IMR-90 (cell line): Measurements from ENCODE around the gene NKX2-3. TPM values are rescaled to one million over a fixed set of nuclear protein-coding genes. Genes with fewer than 3 reads are reported as not detected.

Experiments
- ATAC-seq: fragments of 200-7000 bp; cut with Tn5 transposase; 2 replicates; pipeline ENCODE4 v1.9.1; 2020; ENCODE audit warnings: low read depth, mild to moderate bottlenecking, moderate library complexity
- BruUV-seq: library from RNA; stranded (reverse); fragments of 400-500 nt; replicated peaks from 2 replicates; lab custom pipeline; 2021; lab: Mats Ljungman, UMichigan
- CTCF ChIA-PET: fragments of 300-600 bp; formaldehyde crosslinking; extraction: SDS; loops from one replicate; lab custom pipeline; 2021; ENCODE audit warnings: antibody characterized with exemption; lab: Yijun Ruan, JAX
- POLR2A ChIA-PET: fragments of 300-600 bp; sonication (Branson Sonifier 250); formaldehyde crosslinking; loops from one replicate; lab custom pipeline; 2022; ENCODE audit warnings: antibody characterized with exemption; ENCODE audit not compliant: unreplicated experiment; lab: Charles Lee
- DNase-seq: peaks from one replicate; pipeline ENCODE4 v3.0.0; 2013
- H2AFZ ChIP-seq: replicated peaks from 2 replicates; pipeline ENCODE3; 2013; ENCODE audit warnings: low read length, mild to moderate bottlenecking; ENCODE audit not compliant: poor library complexity
- H2AK5ac ChIP-seq: 2 replicates; pipeline ENCODE4 v1.6.1; 2013; ENCODE audit warnings: low read depth, low read length, inconsistent platforms
- H2AK9ac ChIP-seq: replicated peaks from 2 replicates; pipeline ENCODE3; 2013; ENCODE audit warnings: mild to moderate bottlenecking, low read depth, low read length, moderate library complexity; ENCODE audit not compliant: poor library complexity
- H2BK120ac ChIP-seq: 2 replicates; pipeline ENCODE4 v1.6.1; 2013; ENCODE audit warnings: low read depth, low read length, inconsistent platforms
- H2BK15ac ChIP-seq: 3 replicates; pipeline ENCODE4 v1.6.1; 2013; ENCODE audit warnings: low read depth, low read length, inconsistent platforms
- H2BK20ac ChIP-seq: 2 replicates; pipeline ENCODE4 v1.6.1; 2013; ENCODE audit warnings: low read depth, mild to moderate bottlenecking, inconsistent platforms, low read length, moderate library complexity
- H2BK5ac ChIP-seq: 2 replicates; pipeline ENCODE4 v1.6.1; 2013; ENCODE audit warnings: mild to moderate bottlenecking, low read depth, low read length, inconsistent platforms; ENCODE audit not compliant: poor library complexity, severe bottlenecking
- H3K14ac ChIP-seq: replicated peaks from 2 replicates; pipeline ENCODE4 v1.6.1; 2013; ENCODE audit warnings: low read depth, low read length, inconsistent platforms
- H3K18ac ChIP-seq: 2 replicates; pipeline ENCODE4 v1.6.1; 2013; ENCODE audit warnings: low read depth, low read length, control low read depth
- H3K23ac ChIP-seq: 2 replicates; pipeline ENCODE4 v1.6.1; 2013; ENCODE audit warnings: low read depth, low read length, inconsistent platforms
- H3K27ac ChIP-seq: 2 replicates; pipeline ENCODE4 v1.5.1; 2013; ENCODE audit warnings: mild to moderate bottlenecking, control low read depth, low read length; ENCODE audit not compliant: insufficient read depth
- H3K27me3 ChIP-seq: 2 replicates; pipeline ENCODE4 v1.6.1; 2013; ENCODE audit warnings: low read length; ENCODE audit not compliant: control insufficient read depth, insufficient read depth
- H3K36me3 ChIP-seq: 2 replicates; pipeline ENCODE4 v1.6.1; 2013; ENCODE audit warnings: low read length, mixed read lengths; ENCODE audit not compliant: control insufficient read depth, insufficient read depth
- H3K4ac ChIP-seq: 2 replicates; pipeline ENCODE4 v1.6.1; 2013; ENCODE audit warnings: low read depth, low read length, inconsistent platforms
- H3K4me1 ChIP-seq: 2 replicates; pipeline ENCODE4 v1.6.1; 2013; ENCODE audit warnings: low read length, mixed read lengths; ENCODE audit not compliant: control insufficient read depth, insufficient read depth
- H3K4me2 ChIP-seq: 2 replicates; pipeline ENCODE4 v1.6.1; 2013; ENCODE audit warnings: low read depth, mild to moderate bottlenecking, control low read depth, low read length, moderate library complexity
- H3K4me3 ChIP-seq: 2 replicates; pipeline ENCODE4 v1.5.1; 2013; ENCODE audit warnings: low read depth, mild to moderate bottlenecking, control low read depth, low read length, moderate library complexity; ENCODE audit not compliant: insufficient read depth
- H3K56ac ChIP-seq: 2 replicates; pipeline ENCODE4 v1.6.1; 2013; ENCODE audit warnings: low read length, inconsistent platforms; ENCODE audit not compliant: insufficient read depth; ENCODE audit errors: extremely low read depth
- H3K79me1 ChIP-seq, 2 experiments: 2 replicates each; pipeline ENCODE4 v1.6.1; 2013; ENCODE audit warnings: low read length in 2 of 2, inconsistent platforms in 1 of 2, low read depth in 1 of 2
- H3K9ac ChIP-seq: 2 replicates; pipeline ENCODE4 v1.6.1; 2013; ENCODE audit warnings: low read depth, low read length, control low read depth
- H3K9me1 ChIP-seq: 2 replicates; pipeline ENCODE4 v1.6.1; 2013; ENCODE audit warnings: low read length, inconsistent platforms; ENCODE audit not compliant: insufficient read depth
- H3K9me3 ChIP-seq: 2 replicates; pipeline ENCODE4 v1.6.1; 2013; ENCODE audit warnings: low read length; ENCODE audit not compliant: control insufficient read depth, insufficient read depth
- H4K20me1 ChIP-seq: 2 replicates; pipeline ENCODE4 v1.6.1; 2013; ENCODE audit warnings: low read length, inconsistent platforms; ENCODE audit not compliant: insufficient read depth
- H4K5ac ChIP-seq: 2 replicates; pipeline ENCODE4 v1.6.1; 2013; ENCODE audit warnings: mild to moderate bottlenecking, low read depth, low read length, control low read depth
- H4K8ac ChIP-seq, 2 experiments: 2 replicates each; pipeline ENCODE4 v1.6.1; 2013; ENCODE audit warnings: low read depth in 2 of 2, low read length in 2 of 2, control low read depth in 1 of 2, inconsistent platforms in 1 of 2
- H4K91ac ChIP-seq: 2 replicates; pipeline ENCODE4 v1.6.1; 2013; ENCODE audit warnings: low read depth, low read length, inconsistent platforms; ENCODE audit not compliant: insufficient read depth
- BHLHE40 ChIP-seq: fragments of 150-350 bp; IDR thresholded peaks from 2 replicates; pipeline ENCODE4 v1.6.1; 2016; ENCODE audit warnings: mild to moderate bottlenecking, low read depth, low read length
- CHD1 ChIP-seq: IDR thresholded peaks from 2 replicates; pipeline ENCODE4 v1.6.1; 2012; ENCODE audit warnings: low read depth, low read length, improper control_type of control experiment
- ELK1 ChIP-seq: fragments of 150-350 bp; IDR thresholded peaks from 2 replicates; pipeline ENCODE4 v1.6.1; 2016; ENCODE audit warnings: low read depth, mild to moderate bottlenecking, low read length, moderate library complexity, borderline replicate concordance
- FOS ChIP-seq: fragments of 150-350 bp; IDR thresholded peaks from 2 replicates; pipeline ENCODE4 v1.6.1; 2016; ENCODE audit warnings: low read depth, low read length
- MAFK ChIP-seq: IDR thresholded peaks from 2 replicates; pipeline ENCODE4 v1.6.1; 2012; ENCODE audit warnings: low read depth, low read length, improper control_type of control experiment
- MAZ ChIP-seq: IDR thresholded peaks from 2 replicates; pipeline ENCODE4 v1.6.1; 2012; ENCODE audit warnings: low read depth, mild to moderate bottlenecking, low read length, improper control_type of control experiment, moderate library complexity, borderline replicate concordance
- MXI1 ChIP-seq: IDR thresholded peaks from 2 replicates; pipeline ENCODE4 v1.6.1; 2012; ENCODE audit warnings: low read depth, mild to moderate bottlenecking, low read length, moderate library complexity, borderline replicate concordance
- NFE2L2 ChIP-seq: fragments of 150-350 bp; IDR thresholded peaks from 2 replicates; pipeline ENCODE4 v1.6.1; 2016; ENCODE audit warnings: low read depth, mild to moderate bottlenecking, low read length
- POLR2A ChIP-seq: IDR thresholded peaks from 2 replicates; pipeline ENCODE4 v1.6.1; 2012; ENCODE audit warnings: mild to moderate bottlenecking, low read depth, low read length
- RAD21 ChIP-seq: IDR thresholded peaks from 2 replicates; pipeline ENCODE4 v1.6.1; 2012; ENCODE audit warnings: low read length, improper control_type of control experiment
- RCOR1 ChIP-seq: IDR thresholded peaks from 2 replicates; pipeline ENCODE4 v1.6.1; 2012; ENCODE audit warnings: mild to moderate bottlenecking, low read length, improper control_type of control experiment; ENCODE audit not compliant: insufficient replicate concordance
- RFX5 ChIP-seq: IDR thresholded peaks from 2 replicates; pipeline ENCODE4 v1.8.0; 2012; ENCODE audit warnings: low read depth, mild to moderate bottlenecking, low read length, moderate library complexity
- SMC3 ChIP-seq: fragments of 150-350 bp; IDR thresholded peaks from 2 replicates; pipeline ENCODE4 v1.6.1; 2016; ENCODE audit warnings: low read depth, mild to moderate bottlenecking, antibody characterized with exemption, low read length, moderate library complexity
- USF2 ChIP-seq: fragments of 150-350 bp; IDR thresholded peaks from 2 replicates; pipeline ENCODE4 v1.6.1; 2017; ENCODE audit warnings: mild to moderate bottlenecking, antibody characterized with exemption, low read length, low read depth
- WGBS, 2 experiments: methylation state at CpG; one replicate each; pipeline versions ENCODE4 v1.1.5 to v1.1.7; 2013; ENCODE audit warnings: missing lambda C conversion rate in 2 of 2; ENCODE audit not compliant: insufficient read length in 1 of 2; ENCODE audit errors: extremely low coverage in 2 of 2; 5-methylcytosine and 5-hydroxymethylcytosine counted together
- dilution Hi-C: fragments of 300-500 bp; cut with HindIII; formaldehyde crosslinking; loops from one replicate; pipeline ENCODE4 v1.14.3; 2018; ENCODE audit warnings: low sequenced_read_pairs; ENCODE audit not compliant: unreplicated experiment
- in situ Hi-C: fragments of 300-500 bp; cut with MboI; formaldehyde crosslinking; loops from 3 replicates; pipeline ENCODE4 v1.14.3; 2019; ENCODE audit warnings: low sequenced_read_pairs, inconsistent platforms, mixed read lengths
- intact Hi-C: fragments of 100-400 bp; cut with micrococcal nuclease; formaldehyde crosslinking; loops from 2 replicates; pipeline ENCODE4 v1.10.0; 2022
- polyA plus RNA-seq, 3 experiments: library from polyadenylated mRNA; depleted of rRNA; stranded (reverse); fragments of >200 nt; gene quantifications; 2 replicates each; pipeline ENCODE4 v1.2.3, GENCODE V29; 2012; ENCODE audit warnings: low replicate concordance in 1 of 3
- total RNA-seq: library from RNA; depleted of rRNA; stranded (reverse); fragments of >200 nt; gene quantifications from 2 replicates; pipeline ENCODE4 v1.2.3, GENCODE V29; 2012

NKX2-3 gene
- total and polyA plus RNA-seq, 2 of the 4 experiments (the other 2 are of a cell fraction): not detected

- intact Hi-C loops (no loop called here), in situ Hi-C loops (loop anchor here (10.0 kb wide), 1 partner anchor 150 kb away; no protein-coding TSS in a partner anchor), dilution Hi-C loops (no loop called here)
- Histone ChIP-seq H4K8ac (no peak overlapping the region), H4K20me1 (no peaks in the 10 kb centered on the region), H3K27me3 (peaks cover 10% of the 10 kb centered on the region), H4K5ac (no peak overlapping the region), H2BK120ac (no peak overlapping the region), H2AK9ac (no peak overlapping the region), H3K4me1 (no peaks in the 10 kb centered on the region), H2BK15ac (no peak overlapping the region), H3K79me1 (no peaks in the 10 kb centered on the region), H3K4me2 (no peak overlapping the region), H2BK20ac (no peak overlapping the region), H3K4ac (no peak overlapping the region), H3K14ac (no peak overlapping the region), H2AK5ac (no peak overlapping the region), H2BK5ac (no peak overlapping the region), H3K23ac (no peak overlapping the region), H3K27ac (no peak overlapping the region), H3K56ac (no peak overlapping the region), H3K9ac (no peak overlapping the region), H3K36me3 (no peaks in the 10 kb centered on the region), H3K9me3 (no peaks in the 10 kb centered on the region), H3K18ac (no peak overlapping the region), H3K4me3 (no peak overlapping the region), H4K91ac (no peak overlapping the region), H3K9me1 (no peaks in the 10 kb centered on the region), H2AFZ (no peak overlapping the region)
- ChIA-PET POLR2A (no interaction called here), CTCF (interaction anchor here (0.6 kb wide), 1 partner anchor 1520 kb away, joined by 3 read pairs; no protein-coding TSS in a partner anchor)
- ATAC-seq (no peak), DNase-seq (no peak)
- TF ChIP-seq RFX5 (no peak), CHD1 (no peak), MXI1 (no peak), USF2 (no peak), SMC3 (no peak), POLR2A (no peak), FOS (no peak), NFE2L2 (no peak), ELK1 (no peak), MAZ (no peak), BHLHE40 (no peak), RAD21 (no peak), MAFK (no peak), RCOR1 (no peak)
- no CpG with 5 or more reads among the region's 4 CpGs for WGBS, 2 experiments
- no TSS peak for BruUV-seq
Measured at GRCh38 chr10:99565166-99565565, 32.4 kb downstream of the NKX2-3 start.
